Measurements from ENCODE around the gene CA5A.
"Not testable (repeated sequence)": the region's sequence is repeated elsewhere in the genome, so short reads cannot be mapped to it uniquely, and the experiment has no call there.

The CA5A gene

GRCh38 chr16:87888346-87888745, 48.0 kb downstream of the CA5A start:
- not testable (repeated sequence) for DNase-seq

GRCh38 chr16:87887931-87888330, 48.4 kb downstream of the CA5A start:
- DNase-seq: not testable (repeated sequence)

GRCh38 chr16:87885371-87885967, 50.9 kb downstream of the CA5A start:
- not testable (repeated sequence) for DNase-seq

GRCh38 chr16:87882436-87883019, 53.8 kb downstream of the CA5A start:
- DNase-seq: no peak

- DNase-seq: no peak
These were observed 54.8 kb downstream of the CA5A start for GRCh38 chr16:87881324-87882200.

GRCh38 chr16:87880117-87880696, 56.1 kb downstream of the CA5A start:
- DNase-seq: no peak

GRCh38 chr16:87879411-87880013, 56.8 kb downstream of the CA5A start:
- not testable (repeated sequence) for DNase-seq

- no peak for DNase-seq
These were observed 57.6 kb downstream of the CA5A start for GRCh38 chr16:87878704-87879103.

GRCh38 chr16:87877942-87878507, 58.3 kb downstream of the CA5A start:
- DNase-seq: no peak

GRCh38 chr16:87874639-87875427, 61.5 kb downstream of the CA5A start:
- no peak for DNase-seq

- DNase-seq: not testable (repeated sequence)
These were observed 65.7 kb downstream of the CA5A start for GRCh38 chr16:87870418-87871291.

GRCh38 chr16:87869879-87870417, 66.4 kb downstream of the CA5A start:
- not testable (repeated sequence) for DNase-seq

GRCh38 chr16:87869061-87869878, 67.1 kb downstream of the CA5A start, which contains the start of gene SLC7A5:
SLC7A5 (minus strand) TSS chr16:87869507; CDS start chr16:87869422, 85 bp downstream.
- peak; percentile 77 for DNase-seq

- DNase-seq: peak; percentile 19
These were observed 67.9 kb downstream of the CA5A start for GRCh38 chr16:87868254-87869029.

GRCh38 chr16:87865902-87866555, 70.3 kb downstream of the CA5A start:
- DNase-seq: not testable (repeated sequence)

GRCh38 chr16:87864331-87864989, 71.9 kb downstream of the CA5A start:
- no peak for DNase-seq

GRCh38 chr16:87863327-87863635, 73.0 kb downstream of the CA5A start:
- DNase-seq: not testable (repeated sequence)
